GM21619 (cell line): ENCODE results near the gene C16orf82.
"Not testable (repeated sequence)": the region's sequence is repeated elsewhere in the genome, so short reads cannot be mapped to it uniquely, and the experiment has no call there.

Experiments
- ATAC-seq: cut with Tn5 transposase; IDR thresholded peaks from one replicate; pipeline ENCODE4 v1.9.1; 2021; ENCODE audit not compliant: unreplicated experiment

Gene C16orf82

GRCh38 chr16:27086031-27086430 is 19.3 kb downstream of the C16orf82 start:
- not testable (repeated sequence) for ATAC-seq

GRCh38 chr16:27088216-27088615 is 21.5 kb downstream of the C16orf82 start:
- ATAC-seq = no peak

GRCh38 chr16:27096375-27096774 is 29.6 kb downstream of the C16orf82 start:
- no peak for ATAC-seq

GRCh38 chr16:27097800-27098230 is 31.1 kb downstream of the C16orf82 start:
- ATAC-seq = no peak

GRCh38 chr16:27098366-27099049 is 31.8 kb downstream of the C16orf82 start:
- no peak for ATAC-seq

- no peak for ATAC-seq
Observed at GRCh38 chr16:27102701-27103575, 36.2 kb downstream of the C16orf82 start.

- no peak for ATAC-seq
Observed at GRCh38 chr16:27103954-27104353, 37.2 kb downstream of the C16orf82 start.

- no peak for ATAC-seq
Observed at GRCh38 chr16:27106305-27106704, 39.6 kb downstream of the C16orf82 start.

- ATAC-seq = no peak
Observed at GRCh38 chr16:27107185-27107592, 40.5 kb downstream of the C16orf82 start.

- no peak for ATAC-seq
Observed at GRCh38 chr16:27108051-27108770, 41.5 kb downstream of the C16orf82 start.

GRCh38 chr16:27108826-27109665 is 42.3 kb downstream of the C16orf82 start:
- no peak for ATAC-seq

- ATAC-seq = peak; percentile 53
Observed at GRCh38 chr16:27109666-27110523, 43.2 kb downstream of the C16orf82 start.

GRCh38 chr16:27110524-27110896 is 43.8 kb downstream of the C16orf82 start:
- ATAC-seq = no peak

GRCh38 chr16:27111486-27111885 is 44.8 kb downstream of the C16orf82 start:
- no peak for ATAC-seq

- no peak for ATAC-seq
Observed at GRCh38 chr16:27112093-27112811, 45.5 kb downstream of the C16orf82 start.

GRCh38 chr16:27113341-27113841 is 46.7 kb downstream of the C16orf82 start:
- peak; percentile 68 for ATAC-seq

GRCh38 chr16:27114006-27114405 is 47.3 kb downstream of the C16orf82 start:
- ATAC-seq = no peak

- no peak for ATAC-seq
Observed at GRCh38 chr16:27118526-27118925, 51.8 kb downstream of the C16orf82 start.
